Measurements from ENCODE around the gene HMGXB3. TPM values are rescaled to one million over a fixed set of nuclear protein-coding genes. Genes with fewer than 3 reads are reported as not detected.

HMGXB3 gene
- total and polyA plus RNA-seq, 8 donors, result 27.5 to 53.3 (median 41.7) TPM

- DNase-seq, result no peak
- no peaks in the 10 kb centered on the region for H3K27me3 ChIP-seq
- intact Hi-C loops (cut with DNase I), result no loop called here
- no peak for ATAC-seq
- no peaks in the 10 kb centered on the region for H3K9me3 ChIP-seq
- H3K4me3 ChIP-seq, result no peak overlapping the region
- peaks cover 9 to 27% of the 10 kb centered on the region in 2 donors for H3K4me1 ChIP-seq
- no peak overlapping the region for H3K27ac ChIP-seq
- no peaks in the 10 kb centered on the region for H3K36me3 ChIP-seq
- TF ChIP-seq CTCF (IDR thresholded peaks at IDR 0.05), result no peak
These were observed 36.8 kb upstream of the HMGXB3 start for GRCh38 chr5:149963729-149964128.

GRCh38 chr5:149966946-149967345, 33.6 kb upstream of the HMGXB3 start:
- Histone ChIP-seq H3K4me3 (no peak overlapping the region), H3K36me3 (no peaks in the 10 kb centered on the region), H3K9me3 (no peaks in the 10 kb centered on the region), H3K27ac (no peak overlapping the region), H3K4me1 (peaks cover under 1 to 7% of the 10 kb centered on the region in 2 donors), H3K27me3 (no peaks in the 10 kb centered on the region)
- TF ChIP-seq CTCF (IDR thresholded peaks at IDR 0.05), result no peak
- no peak for DNase-seq
- ATAC-seq, result no peak
- intact Hi-C loops (cut with DNase I), result no loop called here

GRCh38 chr5:149969181-149969930, 31.2 kb upstream of the HMGXB3 start:
- no peaks in the 10 kb centered on the region for H3K9me3 ChIP-seq
- no peak overlapping the region for H3K4me3 ChIP-seq
- DNase-seq, result no peak
- ATAC-seq, result no peak
- no peaks in the 10 kb centered on the region for H3K4me1 ChIP-seq
- H3K36me3 ChIP-seq, result no peaks in the 10 kb centered on the region
- no peak for TF ChIP-seq CTCF (IDR thresholded peaks at IDR 0.05)
- intact Hi-C loops (cut with DNase I), result no loop called here
- H3K27ac ChIP-seq, result no peak overlapping the region
- no peaks in the 10 kb centered on the region for H3K27me3 ChIP-seq

GRCh38 chr5:149975409-149975808, 25.1 kb upstream of the HMGXB3 start:
- intact Hi-C loops (cut with DNase I), result no loop called here

More at GRCh38 chr5:149975409-149975808, 25.1 kb upstream of the HMGXB3 start:
- no peaks in the 10 kb centered on the region for H3K9me3 ChIP-seq
- DNase-seq (no peak), ATAC-seq (no peak)
- no peak overlapping the region for H3K4me3 ChIP-seq
- H3K36me3 ChIP-seq, result peaks cover 0 to 25% of the 10 kb centered on the region in 2 donors
- H3K4me1 ChIP-seq, result no peaks in the 10 kb centered on the region
- H3K27me3 ChIP-seq, result no peaks in the 10 kb centered on the region
- H3K27ac ChIP-seq, result no peak overlapping the region
- TF ChIP-seq CTCF (IDR thresholded peaks at IDR 0.05), result no peak
